ENCODE data around the gene GNB1L.

Gene GNB1L

DNA sequence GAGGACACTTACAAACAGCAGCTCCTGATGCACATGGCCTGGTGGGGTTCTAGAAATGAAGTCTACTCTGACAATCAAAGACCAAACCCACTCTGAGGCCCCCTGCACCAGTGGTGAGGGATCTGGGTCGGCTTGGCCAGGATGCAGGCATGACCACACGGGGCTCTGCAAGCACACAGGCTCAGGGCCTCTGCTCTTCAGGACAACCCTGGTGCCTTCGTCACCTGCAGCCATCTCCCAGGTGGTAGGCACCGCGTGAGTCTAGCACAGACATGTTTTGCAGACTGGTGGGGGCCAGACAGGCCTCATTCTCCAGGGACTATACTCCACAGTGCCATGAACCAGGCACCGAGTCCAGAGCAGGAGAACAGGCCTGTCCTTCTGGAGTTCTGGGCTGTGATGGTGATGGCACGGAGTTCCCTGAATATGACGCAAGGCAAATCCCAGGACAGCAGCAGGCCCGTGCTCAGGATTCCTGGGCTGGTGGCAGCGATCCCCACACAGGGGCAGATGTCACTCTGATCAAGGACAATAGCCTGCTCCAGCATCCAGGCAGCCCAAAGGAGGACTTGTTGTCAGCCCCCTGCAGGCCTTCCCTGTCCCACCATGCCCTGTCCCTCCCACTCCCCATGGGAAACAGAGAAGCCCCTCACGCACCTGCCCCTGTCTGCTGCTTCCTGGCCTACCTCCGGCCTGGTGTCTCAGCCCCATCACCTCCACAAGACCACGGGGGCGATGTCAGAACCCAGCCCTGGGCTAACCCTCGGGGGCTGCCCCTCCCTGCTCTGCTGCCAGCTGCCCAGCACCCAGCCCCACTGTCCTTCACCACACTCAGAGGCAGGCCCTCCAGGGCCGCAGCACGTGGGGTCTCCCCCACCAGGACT, 36.1 kb downstream of the GNB1L start:
- no peaks in the 10 kb centered on the region for H3K4me1 ChIP-seq (ENCODE audit: control insufficient read depth, insufficient read depth, low read length, unreplicated experiment)
- H3K36me3 ChIP-seq (ENCODE audit: insufficient read depth, low read length), result no peaks in the 10 kb centered on the region
- no peaks in the 10 kb centered on the region for H3K79me2 ChIP-seq (ENCODE audit: control insufficient read depth, insufficient read depth, low read length, unreplicated experiment)
- no peak overlapping the region for H2AFZ ChIP-seq (ENCODE audit: low read length, unreplicated experiment)
- H3K27ac ChIP-seq (ENCODE audit: low read depth, low read length), result no peak overlapping the region
- H3K4me3 ChIP-seq (ENCODE audit: low read depth, low read length), result no peak overlapping the region
- no peaks in the 10 kb centered on the region for H3K27me3 ChIP-seq (ENCODE audit: insufficient read depth, low read length)

DNA sequence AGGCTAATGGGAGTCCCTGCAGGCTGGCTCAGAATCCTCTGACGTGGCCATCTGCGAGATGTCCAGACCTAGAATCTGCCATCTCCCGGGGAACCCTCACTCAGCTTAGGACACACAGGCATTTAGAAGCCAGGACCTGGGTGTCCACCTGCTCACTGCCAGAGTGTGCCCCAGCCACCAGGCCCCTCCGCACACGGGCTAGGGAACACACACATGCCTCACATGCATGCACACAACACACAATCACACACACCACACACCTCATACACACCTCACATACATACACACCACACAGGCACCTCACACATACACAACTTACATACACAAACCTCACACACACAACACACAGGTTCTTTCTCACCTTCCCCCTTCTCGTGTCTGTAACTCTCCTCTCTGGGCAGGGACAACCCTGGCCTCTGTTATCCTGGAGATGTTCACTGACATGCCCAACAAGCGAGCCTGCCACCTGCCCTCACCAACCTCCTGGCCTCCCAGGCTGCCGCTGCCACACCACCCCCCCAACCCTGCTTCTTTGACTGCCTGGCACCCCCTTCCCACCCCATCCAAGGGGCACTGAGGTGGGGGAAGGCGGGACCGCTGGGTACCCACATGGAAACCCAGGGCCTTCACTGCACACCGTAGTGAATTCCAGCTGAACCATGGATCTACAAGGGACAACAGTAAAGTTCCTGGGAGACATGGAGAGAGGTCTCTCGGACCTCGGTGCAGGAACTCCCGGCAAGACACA, 38.1 kb downstream of the GNB1L start:
- H3K27ac ChIP-seq (ENCODE audit: low read depth, low read length), result no peak overlapping the region
- no peaks in the 10 kb centered on the region for H3K27me3 ChIP-seq (ENCODE audit: insufficient read depth, low read length)
- H2AFZ ChIP-seq (ENCODE audit: low read length, unreplicated experiment), result no peak overlapping the region
- no peaks in the 10 kb centered on the region for H3K79me2 ChIP-seq (ENCODE audit: control insufficient read depth, insufficient read depth, low read length, unreplicated experiment)
- H3K4me3 ChIP-seq (ENCODE audit: low read depth, low read length), result no peak overlapping the region
- no peaks in the 10 kb centered on the region for H3K36me3 ChIP-seq (ENCODE audit: insufficient read depth, low read length)
- H3K4me1 ChIP-seq (ENCODE audit: control insufficient read depth, insufficient read depth, low read length, unreplicated experiment), result no peaks in the 10 kb centered on the region

DNA sequence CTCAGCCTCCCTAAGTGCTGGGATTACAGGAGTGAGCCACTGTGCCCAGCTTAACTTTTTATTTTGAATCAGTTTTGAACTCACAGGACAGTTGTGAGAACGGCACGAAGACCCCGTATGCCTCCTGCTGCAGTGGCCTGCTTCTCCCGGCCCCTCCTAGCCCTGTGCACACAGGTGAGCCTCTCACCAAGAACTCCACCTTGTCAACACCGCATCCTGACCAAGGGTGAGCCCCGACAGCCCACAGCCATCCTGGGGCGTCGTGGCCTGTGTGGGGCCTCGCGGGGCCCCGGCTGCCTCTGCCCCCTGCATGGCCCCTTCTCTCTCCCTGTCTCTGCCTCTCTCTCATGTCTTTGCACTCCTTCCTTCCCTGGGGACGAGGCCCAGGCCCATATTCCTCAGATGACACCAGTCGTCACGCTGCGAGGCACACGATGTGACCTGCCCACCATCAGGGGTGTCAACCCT, 38.8 kb downstream of the GNB1L start:
- H3K4me1 ChIP-seq (ENCODE audit: control insufficient read depth, insufficient read depth, low read length, unreplicated experiment), result no peaks in the 10 kb centered on the region
- no peaks in the 10 kb centered on the region for H3K36me3 ChIP-seq (ENCODE audit: insufficient read depth, low read length)
- H3K4me3 ChIP-seq (ENCODE audit: low read depth, low read length), result no peak overlapping the region
- no peak overlapping the region for H3K27ac ChIP-seq (ENCODE audit: low read depth, low read length)
- H3K79me2 ChIP-seq (ENCODE audit: control insufficient read depth, insufficient read depth, low read length, unreplicated experiment), result no peaks in the 10 kb centered on the region
- no peaks in the 10 kb centered on the region for H3K27me3 ChIP-seq (ENCODE audit: insufficient read depth, low read length)
- H2AFZ ChIP-seq (ENCODE audit: low read length, unreplicated experiment), result no peak overlapping the region

DNA sequence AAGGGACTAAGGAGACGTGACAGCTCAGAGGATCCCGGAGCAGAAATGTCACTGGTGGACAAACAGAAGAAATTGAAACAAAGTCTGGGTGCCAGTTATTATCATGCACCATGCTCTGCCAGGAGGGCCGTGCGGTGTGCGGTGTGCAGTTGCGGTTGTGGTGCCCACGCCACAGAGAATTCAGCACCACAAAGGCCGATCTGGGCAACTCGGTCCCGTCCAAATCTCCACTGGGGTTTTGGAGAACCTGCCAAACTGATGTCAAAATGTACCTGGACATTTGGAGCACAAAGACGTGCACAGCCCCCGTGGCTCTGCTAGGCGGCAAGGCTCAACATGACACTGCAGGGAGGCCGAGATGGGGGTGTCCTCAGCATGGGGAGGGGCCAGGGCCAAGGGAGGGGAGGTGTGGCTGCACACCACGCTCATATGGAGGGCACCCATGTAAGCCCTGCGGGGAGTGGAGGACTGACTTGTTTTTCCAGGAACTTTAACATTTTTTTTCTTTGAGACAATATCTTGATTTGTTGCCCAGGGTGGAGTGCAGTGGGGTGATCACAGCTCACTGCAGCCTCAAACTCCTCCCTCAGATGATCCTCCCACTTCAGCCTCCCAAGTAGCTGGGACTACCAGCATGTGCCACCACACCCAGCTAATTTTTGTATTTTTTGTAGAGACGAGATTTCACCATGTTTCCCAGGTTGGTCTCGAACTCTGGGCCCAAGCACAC, 39.4 kb downstream of the GNB1L start:
- no peaks in the 10 kb centered on the region for H3K4me1 ChIP-seq (ENCODE audit: control insufficient read depth, insufficient read depth, low read length, unreplicated experiment)
- no peaks in the 10 kb centered on the region for H3K27me3 ChIP-seq (ENCODE audit: insufficient read depth, low read length)
- H2AFZ ChIP-seq (ENCODE audit: low read length, unreplicated experiment), result no peak overlapping the region
- H3K36me3 ChIP-seq (ENCODE audit: insufficient read depth, low read length), result no peaks in the 10 kb centered on the region
- H3K79me2 ChIP-seq (ENCODE audit: control insufficient read depth, insufficient read depth, low read length, unreplicated experiment), result no peaks in the 10 kb centered on the region
- H3K27ac ChIP-seq (ENCODE audit: low read depth, low read length), result no peak overlapping the region
- no peak overlapping the region for H3K4me3 ChIP-seq (ENCODE audit: low read depth, low read length)

DNA sequence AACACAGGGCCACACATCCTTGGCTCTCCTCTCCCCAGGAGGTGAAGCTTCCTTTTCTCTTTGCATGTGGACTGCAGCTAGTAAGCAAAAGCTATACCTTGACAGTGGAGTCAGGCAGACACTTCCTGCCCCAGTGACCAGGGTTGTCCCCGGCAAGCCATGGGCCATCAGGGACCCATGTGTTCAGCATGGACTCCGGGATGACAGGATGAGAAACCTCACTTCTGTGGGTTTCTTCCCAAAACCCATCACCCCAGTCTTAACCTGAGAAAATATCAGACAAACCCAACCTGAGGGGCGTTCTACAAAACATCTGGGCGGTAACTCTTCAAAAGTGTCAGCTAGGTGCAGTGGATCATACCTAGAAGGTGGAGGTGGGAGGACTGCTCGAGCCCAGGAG, 40.2 kb downstream of the GNB1L start:
- H3K27ac ChIP-seq (ENCODE audit: low read depth, low read length), result no peak overlapping the region
- no peaks in the 10 kb centered on the region for H3K79me2 ChIP-seq (ENCODE audit: control insufficient read depth, insufficient read depth, low read length, unreplicated experiment)
- H3K27me3 ChIP-seq (ENCODE audit: insufficient read depth, low read length), result no peaks in the 10 kb centered on the region
- no peaks in the 10 kb centered on the region for H3K36me3 ChIP-seq (ENCODE audit: insufficient read depth, low read length)
- no peaks in the 10 kb centered on the region for H3K4me1 ChIP-seq (ENCODE audit: control insufficient read depth, insufficient read depth, low read length, unreplicated experiment)
- no peak overlapping the region for H2AFZ ChIP-seq (ENCODE audit: low read length, unreplicated experiment)
- H3K4me3 ChIP-seq (ENCODE audit: low read depth, low read length), result no peak overlapping the region

DNA sequence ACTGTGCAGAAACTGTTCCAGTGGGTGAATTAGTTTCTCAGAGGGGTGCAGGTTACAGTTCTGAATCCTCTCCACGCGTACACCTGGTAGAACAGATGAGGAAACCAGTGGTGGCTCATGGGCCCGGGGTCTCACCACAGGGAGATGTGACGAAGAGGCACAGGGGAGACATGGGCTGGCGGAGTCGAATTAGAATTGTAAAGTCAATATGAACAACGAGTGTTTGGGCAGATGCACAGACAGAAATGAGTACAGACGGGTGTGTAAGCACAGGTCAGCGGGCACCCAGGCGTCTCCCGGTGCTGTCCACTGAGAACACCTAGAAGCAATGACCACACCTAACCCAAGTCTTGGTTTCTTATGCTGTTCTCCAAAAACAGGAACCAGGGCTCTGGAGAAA, 41.8 kb downstream of the GNB1L start:
- Histone ChIP-seq H3K79me2 (ENCODE audit: control insufficient read depth, insufficient read depth, low read length, unreplicated experiment) (no peaks in the 10 kb centered on the region), H3K27me3 (ENCODE audit: insufficient read depth, low read length) (no peaks in the 10 kb centered on the region), H2AFZ (ENCODE audit: low read length, unreplicated experiment) (no peak overlapping the region), H3K4me3 (ENCODE audit: low read depth, low read length) (no peak overlapping the region), H3K36me3 (ENCODE audit: insufficient read depth, low read length) (no peaks in the 10 kb centered on the region), H3K4me1 (ENCODE audit: control insufficient read depth, insufficient read depth, low read length, unreplicated experiment) (no peaks in the 10 kb centered on the region), H3K27ac (ENCODE audit: low read depth, low read length) (no peak overlapping the region)

DNA sequence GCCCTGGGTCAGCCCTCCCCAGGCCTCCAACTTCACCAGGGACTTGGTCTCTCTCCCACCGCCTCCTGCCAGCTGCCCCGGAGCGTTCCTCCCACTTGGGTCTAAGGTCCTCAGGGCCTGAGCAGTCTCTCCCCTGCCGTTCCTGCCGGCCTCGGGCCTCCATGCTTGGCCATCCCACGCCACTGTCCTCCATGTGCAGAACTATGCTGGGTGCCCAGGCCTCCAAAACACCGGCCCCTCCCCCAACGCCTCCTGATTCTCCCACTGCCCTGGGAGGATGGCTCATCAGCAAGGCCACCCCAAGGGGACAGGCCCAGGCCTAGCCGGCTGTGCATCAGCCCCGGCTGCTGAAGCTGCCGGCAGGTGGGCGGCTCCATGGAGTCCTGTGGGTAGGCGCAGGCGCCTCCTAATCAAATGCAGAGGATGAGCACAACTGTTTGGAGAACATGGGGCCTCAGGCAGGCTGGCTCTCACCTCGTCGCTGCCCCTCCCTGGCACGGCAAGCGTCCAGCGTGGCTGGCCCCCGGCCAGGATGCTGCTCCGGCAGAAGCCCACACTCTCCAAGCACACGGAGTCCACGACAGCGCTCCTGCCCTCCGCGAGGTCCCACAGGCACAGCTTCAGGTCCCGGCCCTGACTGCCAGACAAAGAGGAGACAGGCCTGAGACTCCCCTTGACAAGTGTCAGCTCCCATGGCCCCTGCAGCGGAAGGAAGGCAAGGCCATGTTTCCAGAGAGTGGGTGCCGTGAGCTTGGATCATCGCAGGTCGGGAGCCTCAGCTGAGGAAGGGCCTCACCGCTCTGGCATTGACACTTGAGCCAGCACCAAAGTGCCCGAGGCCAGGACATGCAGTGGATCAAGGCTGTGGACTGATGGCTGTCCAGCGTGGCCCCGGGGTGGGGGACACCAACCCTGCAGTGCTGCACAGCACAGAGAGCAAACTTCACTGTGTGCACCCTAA, 42.6 kb downstream of the GNB1L start:
- H3K79me2 ChIP-seq (ENCODE audit: control insufficient read depth, insufficient read depth, low read length, unreplicated experiment), result no peaks in the 10 kb centered on the region
- no peaks in the 10 kb centered on the region for H3K27me3 ChIP-seq (ENCODE audit: insufficient read depth, low read length)
- no peak overlapping the region for H3K4me3 ChIP-seq (ENCODE audit: low read depth, low read length)
- H3K4me1 ChIP-seq (ENCODE audit: control insufficient read depth, insufficient read depth, low read length, unreplicated experiment), result no peaks in the 10 kb centered on the region
- no peak overlapping the region for H2AFZ ChIP-seq (ENCODE audit: low read length, unreplicated experiment)
- H3K27ac ChIP-seq (ENCODE audit: low read depth, low read length), result no peak overlapping the region
- H3K36me3 ChIP-seq (ENCODE audit: insufficient read depth, low read length), result no peaks in the 10 kb centered on the region

DNA sequence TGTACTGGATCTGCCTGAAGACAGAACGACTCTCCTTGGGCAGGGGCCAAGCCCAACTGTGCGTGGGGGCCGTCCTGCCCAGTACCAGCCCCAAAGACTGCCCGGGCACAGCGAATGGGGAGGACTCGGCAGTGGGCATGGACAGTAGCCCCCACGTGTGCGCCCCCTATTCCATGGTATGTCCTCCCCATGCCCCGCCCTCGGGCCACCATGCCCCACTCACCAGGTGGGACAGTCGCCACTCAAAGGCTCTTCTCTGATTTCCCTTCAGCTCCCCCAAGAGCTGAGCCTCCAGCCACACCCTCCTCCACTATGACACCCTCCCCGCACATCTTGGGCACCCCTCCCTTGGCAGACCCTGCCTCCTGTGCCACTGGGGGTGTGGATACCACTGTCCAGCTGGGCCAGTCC, 43.5 kb downstream of the GNB1L start:
- Histone ChIP-seq H3K4me3 (ENCODE audit: low read depth, low read length) (no peak overlapping the region), H3K36me3 (ENCODE audit: insufficient read depth, low read length) (no peaks in the 10 kb centered on the region), H2AFZ (ENCODE audit: low read length, unreplicated experiment) (no peak overlapping the region), H3K4me1 (ENCODE audit: control insufficient read depth, insufficient read depth, low read length, unreplicated experiment) (peaks cover 4% of the 10 kb centered on the region), H3K79me2 (ENCODE audit: control insufficient read depth, insufficient read depth, low read length, unreplicated experiment) (no peaks in the 10 kb centered on the region), H3K27ac (ENCODE audit: low read depth, low read length) (no peak overlapping the region), H3K27me3 (ENCODE audit: insufficient read depth, low read length) (no peaks in the 10 kb centered on the region)

DNA sequence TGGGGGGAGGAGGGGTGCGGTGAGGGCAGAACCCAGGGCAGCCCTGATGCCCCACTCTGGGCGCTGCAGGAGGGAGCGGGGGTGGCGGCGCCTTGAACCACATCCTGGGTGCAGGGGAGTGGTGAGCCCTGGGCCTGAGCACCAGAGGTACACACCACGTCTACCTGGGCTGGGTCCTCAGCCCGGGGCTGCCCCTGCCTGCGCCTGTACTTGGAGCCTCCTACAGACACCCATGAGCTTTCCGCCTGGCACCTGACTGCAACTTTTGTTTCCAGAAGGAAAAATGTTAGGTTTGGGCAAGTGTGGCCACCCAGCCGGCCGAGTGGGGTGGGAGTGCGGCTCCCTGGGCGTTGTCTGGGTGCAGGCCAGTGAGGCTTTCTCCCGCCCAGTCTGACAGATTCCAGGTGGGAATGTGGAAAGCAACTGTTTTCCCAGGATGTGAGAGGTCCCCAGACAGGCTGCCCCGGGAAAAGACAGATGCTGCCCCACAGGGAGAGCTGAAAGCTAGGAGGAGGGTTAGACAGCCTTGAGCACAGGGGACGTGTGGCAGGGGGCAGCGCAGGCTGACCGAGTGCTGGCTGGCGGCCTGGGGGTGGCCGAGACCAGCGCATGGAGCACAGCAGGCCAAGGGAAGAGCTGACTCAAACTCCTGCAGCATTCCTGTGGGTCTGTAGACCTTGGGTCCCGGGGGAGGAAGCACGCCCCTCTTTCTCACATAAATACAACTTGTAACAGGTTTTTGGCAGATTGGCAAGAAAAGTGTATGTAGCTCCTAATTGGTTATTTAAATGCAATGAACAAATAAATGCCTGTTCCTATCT, 44.1 kb downstream of the GNB1L start:
- peaks cover 4% of the 10 kb centered on the region for H3K4me1 ChIP-seq (ENCODE audit: control insufficient read depth, insufficient read depth, low read length, unreplicated experiment)
- H3K4me3 ChIP-seq (ENCODE audit: low read depth, low read length), result no peak overlapping the region
- H3K27ac ChIP-seq (ENCODE audit: low read depth, low read length), result no peak overlapping the region

More for the DNA sequence above, 44.1 kb downstream of the GNB1L start:
- Histone ChIP-seq H3K27me3 (ENCODE audit: insufficient read depth, low read length) (no peaks in the 10 kb centered on the region), H3K36me3 (ENCODE audit: insufficient read depth, low read length) (no peaks in the 10 kb centered on the region), H3K79me2 (ENCODE audit: control insufficient read depth, insufficient read depth, low read length, unreplicated experiment) (no peaks in the 10 kb centered on the region), H2AFZ (ENCODE audit: low read length, unreplicated experiment) (no peak overlapping the region)
